Activated CD4-positive, alpha-beta T cell treated with anti-CD3 and anti-CD28 coated beads, Interleukin-2, amount 50 U/mL, for 24 hours (primary cell): ENCODE results near the gene PCCB.
"Not testable (repeated sequence)": the region's sequence is repeated elsewhere in the genome, so short reads cannot be mapped to it uniquely, and the experiment has no call there.

ENCODE experiments used
- DNase-seq, 2 donors: peaks; one replicate each; pipeline ENCODE4 v3.0.0-alpha.2; 2020; ENCODE audit warnings: low read depth in 1 of 2, low spot score in 1 of 2

The PCCB gene

DNA sequence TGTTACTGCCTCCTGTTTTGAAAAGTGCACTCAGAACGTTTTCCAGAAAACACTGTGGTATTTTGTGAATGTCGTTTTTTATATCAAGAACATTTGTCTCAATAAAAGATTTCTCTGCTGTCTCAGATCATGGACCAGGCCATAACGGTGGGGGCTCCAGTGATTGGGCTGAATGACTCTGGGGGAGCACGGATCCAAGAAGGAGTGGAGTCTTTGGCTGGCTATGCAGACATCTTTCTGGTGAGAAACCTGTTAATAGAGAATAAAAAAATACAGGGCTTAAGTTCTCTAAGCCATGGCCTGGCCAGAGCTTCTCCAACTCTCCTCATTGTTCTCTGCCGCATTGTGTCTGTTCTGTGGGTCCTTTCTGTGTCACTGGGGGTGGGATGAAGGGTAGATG, 11.7 kb downstream of the PCCB start:
- no peak for DNase-seq

DNA sequence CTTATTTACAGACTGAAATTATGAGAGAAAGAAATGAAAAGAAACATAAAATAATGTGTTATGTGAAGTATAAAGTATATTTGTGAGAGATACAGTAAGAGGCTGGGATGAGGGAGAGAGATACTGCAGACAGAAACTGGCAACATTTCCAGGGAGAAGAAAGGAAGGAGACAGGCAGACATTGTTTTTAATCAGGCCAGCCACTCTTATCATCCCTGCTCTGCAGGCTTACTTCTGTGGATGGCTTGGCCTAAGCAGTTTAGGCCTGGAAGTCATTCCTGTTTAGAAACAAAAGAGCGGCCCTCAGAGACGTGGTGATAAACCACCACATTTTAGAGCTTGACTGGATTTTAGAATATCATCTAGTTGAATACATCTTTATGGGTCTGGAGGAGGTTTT, 12.4 kb downstream of the PCCB start:
- DNase-seq = no peak

DNA sequence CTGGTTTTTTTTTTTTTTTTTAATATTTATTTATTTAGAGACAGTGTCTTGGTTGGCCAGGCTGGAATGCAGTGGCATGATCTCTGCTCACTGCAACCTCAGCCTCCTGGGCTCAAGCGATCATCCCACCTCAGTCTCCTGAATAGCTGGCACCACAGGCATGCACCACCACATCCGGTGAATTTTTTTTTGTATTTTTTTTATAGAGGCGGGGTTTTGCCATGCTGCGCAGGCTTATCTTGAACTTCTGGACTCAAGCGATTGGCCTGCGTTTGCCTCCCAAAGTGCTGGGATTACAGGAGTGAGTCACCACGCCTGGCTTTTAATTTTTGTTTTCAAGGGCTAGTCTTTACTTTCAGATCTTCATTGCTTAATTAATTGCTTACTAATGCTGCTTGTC, 13.1 kb downstream of the PCCB start:
- no peak for DNase-seq

DNA sequence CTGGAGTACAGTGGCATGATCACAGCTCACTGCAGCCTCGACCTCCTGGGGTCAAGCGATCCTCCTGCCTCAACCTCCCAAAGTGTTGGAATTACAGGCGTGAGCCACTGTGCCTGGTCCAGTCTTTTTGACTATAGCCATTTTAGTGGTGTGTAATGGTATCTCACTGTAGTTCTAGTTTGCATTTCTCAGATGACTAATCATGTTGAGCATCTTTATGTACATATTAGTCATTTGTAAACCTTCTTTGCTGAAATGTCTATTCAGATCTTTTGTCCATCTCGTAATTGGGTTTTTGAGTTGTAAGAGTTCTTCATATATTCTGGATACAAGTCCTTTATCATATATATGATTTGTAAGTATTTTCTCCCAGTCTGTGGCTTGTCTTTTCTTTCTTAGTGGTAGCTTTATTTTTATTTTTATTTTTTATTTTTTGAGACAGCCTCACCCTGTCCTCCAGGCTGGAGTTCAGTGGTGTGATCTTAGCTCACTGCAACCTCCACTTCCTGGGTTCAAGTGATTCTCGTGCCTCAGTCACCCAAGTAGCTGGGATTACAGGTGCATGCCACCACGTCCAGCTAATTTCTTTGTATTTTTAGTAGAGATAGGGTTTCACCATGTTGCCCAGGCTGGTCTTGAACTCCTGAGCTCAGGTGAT, 16.5 kb downstream of the PCCB start:
- DNase-seq = not testable (repeated sequence)

DNA sequence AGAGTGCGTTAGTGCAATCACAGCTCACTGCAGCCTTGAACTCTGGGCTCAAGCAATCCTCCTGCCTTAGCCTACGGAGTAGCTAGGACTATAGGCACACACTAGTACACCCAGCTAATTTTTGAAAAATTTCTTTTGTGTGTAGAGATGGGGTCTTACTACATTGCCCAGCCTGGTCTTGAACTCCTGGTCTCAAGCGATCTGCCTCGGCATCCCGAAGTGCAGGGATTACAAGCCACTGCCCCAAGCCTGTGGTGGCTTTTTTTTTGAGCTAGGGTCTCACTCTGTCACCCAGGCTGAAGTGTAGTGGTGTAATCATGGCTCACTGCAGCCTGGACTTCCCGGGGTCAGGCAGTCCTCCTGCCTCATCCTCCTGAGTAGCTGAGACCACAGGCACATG, 17.1 kb downstream of the PCCB start:
- DNase-seq = no peak

DNA sequence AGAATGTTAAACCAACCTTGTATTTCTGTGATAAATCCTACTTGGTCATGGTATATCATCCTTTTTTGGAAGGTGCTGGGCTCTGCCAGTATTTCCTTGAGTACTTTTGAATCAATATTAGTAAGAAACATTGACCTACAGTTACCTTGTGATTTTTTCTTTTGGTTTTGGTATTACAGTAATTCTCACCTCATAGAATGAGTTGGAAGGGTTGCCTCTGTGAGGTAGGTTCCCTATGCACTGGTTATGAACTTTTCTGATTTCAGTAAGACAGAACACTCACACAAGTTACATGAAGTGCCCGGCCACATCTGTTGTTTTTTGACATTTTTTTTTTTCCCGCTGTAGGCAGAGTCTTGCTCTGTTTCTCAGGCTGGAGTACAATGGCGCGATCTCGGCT, 20.0 kb downstream of the PCCB start:
- no peak for DNase-seq

DNA sequence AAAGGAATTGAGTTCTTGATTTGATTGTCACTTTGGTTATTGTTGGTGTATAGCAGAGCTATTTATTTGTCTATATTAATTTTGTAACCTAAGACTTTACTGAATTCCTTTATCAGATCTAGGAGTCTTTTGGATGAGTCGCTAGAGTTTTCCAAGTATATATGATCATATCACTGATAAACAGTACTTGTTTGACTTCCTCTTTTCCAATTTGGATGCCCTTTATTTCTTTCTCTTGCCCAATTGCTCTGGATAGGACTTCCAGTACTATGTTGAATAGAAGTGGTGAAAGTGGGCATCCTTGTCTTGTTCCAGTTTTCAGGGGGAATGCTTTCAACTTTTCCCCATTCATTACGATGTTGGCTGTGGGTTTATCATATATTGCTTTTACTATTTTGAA, 21.5 kb downstream of the PCCB start:
- not testable (repeated sequence) for DNase-seq

DNA sequence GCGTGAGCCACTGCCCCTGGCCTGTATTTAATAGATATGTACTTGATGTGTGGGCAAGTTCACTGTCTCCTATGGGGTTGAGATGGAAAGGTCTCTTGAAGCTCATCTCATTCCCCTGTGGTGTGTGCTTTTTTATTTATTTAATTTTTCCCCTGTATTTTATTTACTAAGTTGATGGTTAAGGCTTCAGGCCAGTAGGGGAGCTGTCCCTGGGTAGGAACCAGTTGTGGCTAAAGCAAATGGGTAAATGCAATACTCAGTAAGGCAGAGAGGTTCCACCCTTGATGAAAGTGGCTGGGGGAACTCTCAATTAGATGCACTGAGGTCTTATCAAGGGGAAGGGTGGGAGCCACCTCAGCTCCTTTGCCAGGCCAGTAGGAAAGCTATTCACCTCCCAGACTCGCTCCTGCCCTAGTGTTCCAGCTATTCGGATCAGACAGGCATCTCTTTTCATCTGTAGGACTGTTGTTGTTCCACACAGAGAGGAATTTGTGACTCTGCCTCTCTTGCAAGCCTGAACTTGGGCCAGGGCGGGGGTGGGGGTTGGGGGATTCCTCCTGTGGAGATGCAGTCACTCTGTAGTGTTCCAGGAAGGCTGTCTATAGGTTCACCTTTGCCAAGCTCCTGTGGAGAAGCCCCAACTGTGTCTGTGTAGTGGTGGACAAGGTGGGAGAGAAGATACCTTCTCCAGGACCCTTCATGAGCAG, 26.1 kb downstream of the PCCB start:
- DNase-seq = no peak

DNA sequence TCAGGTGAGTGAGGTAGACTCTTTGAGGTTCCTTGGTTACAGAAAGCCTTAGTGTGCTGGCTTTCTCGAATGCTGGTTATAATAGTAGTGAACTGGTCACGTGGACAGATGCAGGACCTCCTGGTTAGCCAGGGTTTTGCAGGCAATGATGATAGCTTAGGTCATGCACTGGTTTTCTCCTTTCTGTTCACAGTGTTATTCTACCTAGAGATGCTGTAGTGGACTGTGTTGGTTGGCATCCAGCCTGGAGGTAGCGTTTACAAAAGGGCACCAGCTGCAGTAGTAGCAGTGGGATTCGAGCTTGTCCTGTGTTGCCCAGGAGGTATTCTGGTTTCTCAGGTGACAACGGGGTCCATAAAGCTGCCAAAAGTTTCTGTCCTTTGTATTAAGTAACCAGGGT, 27.0 kb downstream of the PCCB start:
- DNase-seq = no peak

DNA sequence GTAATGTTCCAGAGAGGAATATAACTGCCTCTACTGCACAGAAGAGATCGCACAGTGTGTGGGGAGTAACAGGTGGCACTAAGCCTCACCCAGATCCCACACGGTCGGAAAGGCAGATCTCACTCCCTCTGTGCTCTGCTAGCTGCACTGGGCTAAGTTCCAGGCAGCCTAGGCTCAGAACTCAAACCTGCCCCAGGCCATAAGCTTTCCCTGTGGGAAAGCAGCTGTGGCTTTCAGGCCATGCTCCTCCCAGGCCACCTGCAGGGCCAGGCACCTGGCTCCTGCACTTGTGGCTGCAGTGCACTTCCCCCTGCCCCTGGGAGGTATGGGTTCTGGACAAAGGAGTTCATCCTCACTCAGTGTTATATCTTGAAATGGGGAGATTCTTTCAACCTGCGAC, 27.5 kb downstream of the PCCB start:
- DNase-seq = no peak

DNA sequence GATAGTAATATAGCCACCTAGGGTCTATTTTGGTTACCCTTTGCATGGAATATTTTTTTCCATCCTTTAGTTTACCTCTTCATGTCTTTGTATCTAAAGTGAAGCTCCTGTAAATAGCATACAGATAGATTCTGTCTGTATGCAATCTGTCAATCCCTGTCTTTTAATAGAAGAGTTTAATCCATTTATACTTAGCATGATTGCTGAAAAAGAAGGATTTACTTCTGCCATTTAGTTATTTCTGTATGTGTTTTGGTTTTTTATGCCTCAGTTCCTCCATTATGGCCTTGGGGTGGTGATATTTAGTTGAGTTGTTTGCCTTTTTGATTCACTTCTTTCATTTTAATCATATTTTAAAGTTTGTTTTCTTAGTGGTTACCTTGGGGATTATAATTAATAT, 29.0 kb downstream of the PCCB start:
- no peak for DNase-seq

DNA sequence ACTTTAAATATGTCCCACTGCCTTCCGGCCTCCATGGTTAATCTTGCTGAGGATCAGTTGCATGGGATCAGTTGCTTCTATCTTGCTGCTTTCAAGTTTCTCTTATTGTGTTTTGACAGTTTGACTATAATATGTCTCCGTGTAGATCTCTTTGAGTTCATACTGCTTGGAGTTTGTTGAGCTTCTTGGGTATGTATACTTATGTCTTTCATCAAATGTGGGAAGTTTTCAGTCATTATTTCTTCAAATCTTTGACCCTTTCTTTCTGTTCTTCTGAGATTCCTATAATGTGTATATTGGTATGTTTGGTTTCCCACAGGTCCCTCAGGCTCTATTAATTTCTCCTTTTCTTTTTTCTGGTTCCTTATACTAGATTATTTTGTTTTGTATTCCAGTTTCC, 30.8 kb downstream of the PCCB start:
- DNase-seq = no peak

DNA sequence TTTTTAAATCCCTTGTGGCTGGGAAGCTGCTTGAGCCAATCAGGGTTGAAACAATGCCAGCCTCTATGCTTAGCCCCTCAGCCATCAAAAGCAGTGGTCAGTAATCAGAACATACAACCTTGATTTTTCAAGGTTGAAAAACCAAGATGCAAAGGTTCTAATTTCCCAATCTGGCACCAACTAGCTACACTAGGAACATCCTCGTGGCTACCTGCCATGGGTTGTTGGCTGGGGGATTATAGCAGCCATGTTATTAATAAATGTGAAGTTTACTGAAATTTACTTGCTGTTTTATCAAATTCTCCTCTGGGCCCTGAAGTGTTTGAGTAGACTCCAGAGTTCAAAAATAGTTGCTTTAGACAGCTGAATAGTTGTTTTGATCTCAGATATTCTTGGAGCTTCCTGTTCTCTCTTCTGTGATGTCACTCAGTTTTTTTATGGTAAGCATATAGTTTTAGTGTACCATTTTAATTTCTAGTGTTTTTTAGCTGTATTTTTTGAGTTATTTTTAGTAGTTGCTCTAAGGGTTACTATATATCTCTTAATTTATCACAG, 31.9 kb downstream of the PCCB start:
- DNase-seq = no peak

DNA sequence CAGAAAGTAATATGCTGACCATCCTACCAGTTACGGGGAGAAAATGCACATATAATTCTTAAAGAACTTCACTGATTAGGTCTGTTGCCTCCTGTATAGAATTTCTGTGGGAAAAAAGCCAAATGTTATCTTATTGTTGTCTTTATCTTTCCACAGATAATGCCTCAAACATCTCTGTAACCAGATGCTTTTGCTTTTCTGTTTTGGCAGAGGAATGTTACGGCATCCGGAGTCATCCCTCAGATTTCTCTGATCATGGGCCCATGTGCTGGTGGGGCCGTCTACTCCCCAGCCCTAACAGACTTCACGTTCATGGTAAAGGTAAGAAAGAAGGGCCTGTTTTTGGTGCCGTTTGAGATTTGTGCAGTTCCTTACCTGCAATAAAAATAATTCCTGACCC, 33.5 kb downstream of the PCCB start:
- DNase-seq = no peak

DNA sequence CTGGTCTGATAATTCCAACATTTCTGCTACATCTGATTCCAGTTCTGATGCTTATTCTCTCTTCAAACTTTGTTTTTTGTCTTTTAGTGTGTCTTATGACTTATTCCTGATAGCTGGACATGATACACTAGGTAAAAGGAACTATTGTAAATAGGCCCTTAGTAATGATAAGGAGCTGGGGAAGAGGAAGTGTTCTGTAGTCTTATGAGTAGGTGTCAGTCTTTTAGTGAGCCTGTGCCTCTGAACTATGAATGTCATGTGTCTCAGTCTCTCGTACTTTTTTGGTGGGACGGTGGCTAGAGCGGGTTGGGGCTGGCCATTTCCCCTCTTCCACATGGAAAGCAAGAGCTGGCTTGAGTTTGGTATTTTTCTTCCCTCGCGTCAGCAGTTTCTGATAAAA, 41.2 kb downstream of the PCCB start:
- no peak for DNase-seq

DNA sequence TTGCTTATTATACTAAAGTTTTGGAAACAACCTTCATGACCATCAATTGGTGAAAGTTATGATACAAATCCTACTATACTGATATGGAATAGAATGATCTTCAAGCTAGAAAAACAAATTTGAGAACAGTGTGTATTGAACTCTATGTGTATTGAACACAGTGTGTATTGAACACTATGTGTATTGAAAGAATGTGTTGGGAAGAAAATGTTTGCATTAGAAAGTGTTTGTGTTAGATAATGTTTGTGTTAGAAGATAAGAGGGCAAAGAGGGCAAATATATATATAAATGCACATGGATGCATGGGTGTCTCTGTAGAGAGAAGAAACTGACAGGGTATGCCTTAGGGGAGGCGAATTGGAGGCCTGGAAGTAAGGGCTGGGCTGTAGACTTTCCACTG, 42.4 kb downstream of the PCCB start:
- DNase-seq = no peak

DNA sequence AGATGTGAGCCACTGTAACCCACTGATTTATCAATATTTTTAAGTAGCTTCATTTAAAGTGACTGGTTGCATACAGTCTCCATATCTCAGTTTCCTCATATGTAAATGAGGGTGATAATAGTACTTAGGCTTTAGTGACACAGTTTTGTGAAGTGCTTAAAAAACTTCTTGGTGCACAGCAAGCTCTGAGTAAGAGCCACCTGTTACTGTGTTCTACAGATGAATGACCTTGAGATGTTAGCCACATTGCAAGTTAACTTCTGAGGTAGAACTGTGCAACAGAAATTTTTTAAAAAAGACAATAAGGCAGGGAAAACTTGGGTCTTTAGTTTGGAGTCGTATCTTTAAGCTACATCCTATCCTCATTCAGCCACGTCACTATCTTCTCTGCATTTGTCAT, 43.1 kb downstream of the PCCB start:
- no peak for DNase-seq

DNA sequence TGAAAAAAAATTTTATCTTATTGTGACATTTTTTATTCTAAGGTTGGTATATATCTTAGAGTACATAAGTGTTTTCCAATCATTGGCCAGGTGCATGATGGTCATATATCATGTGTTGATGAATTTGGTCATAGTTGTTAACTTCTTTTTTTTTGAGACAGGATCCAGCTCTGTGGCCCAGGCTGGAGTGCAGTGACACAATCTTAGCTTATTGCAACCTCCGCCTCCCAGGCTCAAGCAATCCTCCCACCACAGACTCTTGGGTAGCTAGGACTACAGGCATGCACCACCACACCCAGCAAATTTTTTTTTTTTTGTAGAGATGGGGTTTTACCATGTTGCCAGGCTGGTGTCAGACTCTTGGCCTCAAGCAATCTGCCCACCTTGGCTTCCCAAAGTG, 44.0 kb downstream of the PCCB start:
- DNase-seq = no peak

DNA sequence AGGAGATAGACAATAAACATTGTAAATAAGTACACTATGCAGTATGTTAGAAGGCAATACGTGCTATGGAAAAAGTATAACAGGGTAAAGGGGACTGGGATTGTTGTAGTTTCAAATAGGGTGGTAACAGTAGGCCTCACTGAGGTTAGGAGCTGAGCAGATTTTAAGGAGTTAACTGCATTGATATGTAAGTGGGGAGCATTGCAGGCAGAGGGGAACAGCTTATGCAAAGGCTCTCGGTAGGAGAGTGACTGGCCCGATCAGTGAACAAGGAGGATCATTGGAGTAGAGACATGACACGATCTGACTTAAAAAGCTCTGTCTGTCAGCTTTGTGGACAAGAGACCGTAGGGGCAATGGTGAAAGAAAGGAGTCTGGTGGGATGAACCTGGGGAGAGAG, 46.8 kb downstream of the PCCB start:
- no peak for DNase-seq

DNA sequence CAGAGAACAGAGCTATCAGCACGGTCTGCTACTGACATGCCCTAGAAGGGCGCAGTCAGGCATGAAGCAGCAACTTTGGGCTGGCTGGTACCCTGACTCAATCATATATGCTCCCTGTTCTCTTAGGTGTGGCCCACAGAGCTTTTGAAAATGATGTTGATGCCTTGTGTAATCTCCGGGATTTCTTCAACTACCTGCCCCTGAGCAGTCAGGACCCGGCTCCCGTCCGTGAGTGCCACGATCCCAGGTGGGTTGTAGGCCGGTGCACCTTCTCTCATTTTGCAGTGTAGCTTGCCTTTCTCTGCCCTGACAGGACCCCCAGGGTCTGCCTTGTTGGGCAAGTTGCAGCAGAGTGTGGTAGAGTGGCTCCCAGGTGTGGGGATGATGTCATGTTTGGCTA, 47.7 kb downstream of the PCCB start:
- no peak for DNase-seq

DNA sequence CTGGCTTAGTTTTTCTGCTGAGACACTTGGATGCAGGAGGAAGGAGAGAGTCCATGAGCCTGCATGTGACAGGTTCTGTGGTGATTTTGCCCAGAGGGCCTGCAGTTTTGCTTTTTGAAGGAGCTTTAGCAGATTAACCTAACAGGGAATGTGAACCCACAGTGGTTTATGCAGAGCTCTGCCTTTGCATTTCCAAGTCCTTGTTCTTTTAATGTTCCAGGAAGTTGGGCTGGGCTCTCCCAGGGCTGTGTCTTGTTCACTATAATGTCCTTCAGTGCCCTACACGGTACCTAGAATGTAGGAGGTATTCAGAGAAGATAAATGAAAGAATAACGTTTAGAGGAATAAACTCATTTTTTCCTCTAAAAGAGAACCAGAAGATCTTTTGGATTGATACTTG, 50.3 kb downstream of the PCCB start:
- no peak for DNase-seq

DNA sequence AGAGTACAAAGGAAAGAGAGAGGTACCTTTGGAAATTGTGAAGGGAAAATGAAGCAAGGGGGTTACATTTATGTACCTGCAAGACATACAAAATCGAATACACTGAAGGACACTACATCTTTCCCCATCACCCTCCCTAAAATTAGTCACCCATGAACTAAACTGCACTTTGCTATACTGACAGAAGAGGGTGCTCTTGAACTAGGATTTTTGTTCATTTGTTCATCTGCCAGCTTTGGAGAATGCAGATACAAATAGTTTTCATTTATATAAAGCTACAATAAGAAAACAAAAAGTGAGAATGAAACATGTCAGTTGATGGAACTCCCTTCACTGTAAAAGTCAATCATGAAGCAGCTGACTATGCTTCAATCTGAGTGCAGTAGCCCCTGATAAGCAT, 55.7 kb downstream of the PCCB start:
- no peak for DNase-seq

DNA sequence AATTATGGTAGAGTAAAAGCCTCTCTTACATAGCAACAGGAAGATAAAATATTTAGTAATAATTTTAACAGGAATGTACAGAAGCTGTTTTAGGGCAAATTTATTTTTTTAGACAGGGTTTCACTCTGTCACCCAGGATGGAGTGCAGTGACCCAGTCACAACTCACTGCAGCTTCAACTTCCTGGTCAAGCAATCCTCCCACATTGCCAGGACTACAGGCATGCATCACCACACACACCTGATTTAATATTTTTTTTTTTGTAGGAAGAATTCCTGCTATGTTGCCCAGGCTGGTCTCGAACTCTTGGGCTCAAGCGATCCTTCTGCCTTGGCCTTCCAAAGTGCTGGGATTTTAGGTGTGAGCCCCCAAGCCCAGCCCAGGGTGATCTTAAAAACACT, 61.1 kb downstream of the PCCB start:
- no peak for DNase-seq
